ENCODE measurements around the gene ASPRV1. TPM values are rescaled to one million over a fixed set of nuclear protein-coding genes. Genes with fewer than 3 reads are reported as not detected.
A peak's percentile ranks its signal among the peaks of the same experiment; 100 is the strongest.

Gene ASPRV1
- total and polyA plus RNA-seq, 2 donors from 2014 or later, result 1.6 to 2.1 TPM

DNA sequence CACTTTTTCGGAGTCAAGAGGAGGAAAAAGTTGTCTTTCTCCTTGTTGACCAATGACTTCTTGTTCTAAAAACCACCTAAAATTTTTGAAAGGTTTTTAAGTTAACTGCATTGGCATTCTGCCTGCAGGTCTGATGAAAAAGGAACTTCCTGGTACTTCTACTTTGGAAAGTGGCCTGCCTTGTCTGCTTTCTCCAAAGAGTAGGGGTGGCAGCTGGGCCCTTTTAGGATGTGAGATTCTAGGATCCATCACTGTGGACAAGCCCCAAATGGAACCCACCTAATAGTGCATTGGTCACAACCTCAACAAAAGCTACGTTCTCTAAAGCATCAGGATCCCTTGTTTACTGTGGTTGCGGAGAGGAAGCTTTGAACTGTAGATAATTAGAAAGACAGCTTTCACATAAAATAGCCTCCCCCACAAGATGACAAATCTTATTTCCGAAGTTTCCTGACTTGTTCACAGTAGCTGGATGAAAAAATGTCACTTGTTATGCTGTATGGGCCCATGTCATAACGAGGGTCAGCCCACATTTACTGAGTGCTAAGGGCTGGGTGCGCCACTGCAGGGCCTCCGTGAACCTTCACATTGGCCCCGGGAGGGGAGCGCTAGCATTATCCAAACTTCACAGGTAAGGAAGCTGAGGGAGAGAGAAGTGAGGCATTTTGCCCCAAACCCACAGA is 17.4 kb downstream of the ASPRV1 start:
- H3K9me3 ChIP-seq (ENCODE audit: control insufficient read depth in 2 of 3, insufficient read depth in 1 of 3, low read length in 3 of 3), result no peaks in the 10 kb centered on the region
- FAIRE-seq (no peak), DNase-seq (peak in 1 of 5 donors; percentile 32)
- no peaks in the 10 kb centered on the region for H3K27me3 ChIP-seq (ENCODE audit: control insufficient read depth, insufficient read depth, low read length)
- no peak overlapping the region for H3K9ac ChIP-seq (ENCODE audit: low read length in 3 of 3)
- intact Hi-C loops (cut with DNase I), result no loop called here
- no peak for TF ChIP-seq CTCF (IDR thresholded peaks at IDR 0.05; ENCODE audit: borderline replicate concordance, extremely low read depth, insufficient read depth)
- no peaks in the 10 kb centered on the region for H3K4me1 ChIP-seq (ENCODE audit: control insufficient read depth in 2 of 3, insufficient read depth in 2 of 3, low read depth in 1 of 3, low read length in 3 of 3)
- H3K27ac ChIP-seq (ENCODE audit: low read depth in 2 of 2, low read length in 2 of 2), result no peak overlapping the region
- H3K4me3 ChIP-seq (ENCODE audit: low read length in 3 of 3), result no peak overlapping the region
- H3K36me3 ChIP-seq (ENCODE audit: control insufficient read depth in 2 of 3, insufficient read depth in 3 of 3, low read length in 3 of 3), result peaks cover 0 to 10% (median 0%) of the 10 kb centered on the region in 3 donors

DNA sequence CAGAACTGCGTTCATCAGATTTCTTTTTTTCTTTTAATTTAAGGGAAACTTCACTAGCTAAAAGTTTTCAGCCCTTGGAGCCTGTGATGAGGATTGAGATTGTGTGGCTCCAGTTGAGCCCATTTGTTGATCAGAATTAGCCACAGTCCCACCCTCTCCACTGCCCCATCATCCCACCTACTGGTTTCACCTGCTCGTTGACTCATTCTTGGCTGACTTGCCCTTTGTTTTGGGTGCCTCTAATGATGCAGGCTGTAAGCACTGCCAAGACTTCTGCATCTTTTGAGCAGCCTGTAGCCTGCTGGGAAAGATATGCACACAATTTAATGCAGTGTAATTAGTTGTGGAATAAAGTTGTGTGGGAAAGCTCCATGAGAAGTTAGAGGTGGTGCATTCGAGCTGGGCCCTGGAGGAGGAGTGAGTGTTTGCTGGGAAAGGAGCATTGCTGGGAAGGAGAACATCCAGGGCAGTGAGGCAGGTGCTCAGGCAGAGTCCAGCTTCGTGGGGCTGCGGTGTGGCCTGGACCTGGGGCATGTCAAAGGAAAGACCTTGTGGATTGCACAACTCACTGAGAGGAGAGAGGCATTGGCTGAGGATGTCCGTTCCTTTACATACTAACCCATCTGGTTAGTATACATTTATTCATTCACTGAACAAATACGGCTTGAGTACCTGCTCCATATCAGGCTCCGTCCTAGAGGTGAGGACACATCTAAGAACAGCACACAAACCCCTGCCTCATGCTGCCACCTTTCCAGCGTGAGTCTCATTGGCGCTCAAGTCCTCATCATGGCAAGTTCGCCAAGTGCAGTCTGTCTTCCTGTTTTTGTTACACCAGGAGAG is 18.2 kb downstream of the ASPRV1 start:
- Histone ChIP-seq H3K27me3 (ENCODE audit: control insufficient read depth, insufficient read depth, low read length) (no peaks in the 10 kb centered on the region), H3K36me3 (ENCODE audit: control insufficient read depth in 2 of 3, insufficient read depth in 3 of 3, low read length in 3 of 3) (peaks cover 0 to 18% (median 5%) of the 10 kb centered on the region in 3 donors), H3K27ac (ENCODE audit: low read depth in 2 of 2, low read length in 2 of 2) (no peak overlapping the region)

DNA sequence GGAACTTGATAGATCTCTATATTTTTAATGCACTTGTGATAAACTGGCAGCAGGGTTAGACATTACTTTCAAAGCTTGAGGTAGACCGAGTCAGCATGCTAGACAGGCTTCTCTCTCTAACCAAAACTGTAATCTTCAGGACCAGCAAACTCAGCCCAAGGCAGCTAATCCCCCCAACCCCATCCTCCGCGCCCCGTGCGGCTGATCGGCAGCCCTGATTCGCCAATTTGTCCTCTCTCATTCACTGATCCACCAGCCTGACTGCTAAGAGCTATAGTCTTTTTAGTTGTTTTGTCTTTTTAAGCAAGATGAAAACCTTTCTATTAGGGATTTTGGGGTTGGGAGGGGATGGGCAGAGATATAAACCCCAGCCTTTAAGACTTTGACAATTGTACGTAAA is 20.7 kb downstream of the ASPRV1 start:
- FAIRE-seq, result no peak
- Histone ChIP-seq H3K36me3 (ENCODE audit: control insufficient read depth in 2 of 3, insufficient read depth in 3 of 3, low read length in 3 of 3) (peaks cover 0 to 34% (median 22%) of the 10 kb centered on the region in 3 donors), H3K27ac (ENCODE audit: low read depth in 2 of 2, low read length in 2 of 2) (no peak overlapping the region), H3K9ac (ENCODE audit: low read length in 3 of 3) (no peak overlapping the region), H3K4me3 (ENCODE audit: low read length in 3 of 3) (no peak overlapping the region), H3K9me3 (ENCODE audit: control insufficient read depth in 2 of 3, insufficient read depth in 1 of 3, low read length in 3 of 3) (no peaks in the 10 kb centered on the region), H3K4me1 (ENCODE audit: control insufficient read depth in 2 of 3, insufficient read depth in 2 of 3, low read depth in 1 of 3, low read length in 3 of 3) (no peaks in the 10 kb centered on the region), H3K27me3 (ENCODE audit: control insufficient read depth, insufficient read depth, low read length) (no peaks in the 10 kb centered on the region)
- TF ChIP-seq CTCF (IDR thresholded peaks at IDR 0.05; ENCODE audit: borderline replicate concordance, extremely low read depth, insufficient read depth), result no peak
- no peak for DNase-seq
- intact Hi-C loops (cut with DNase I), result no loop called here

More for the DNA sequence above, 18.2 kb downstream of the ASPRV1 start:
- no peak for TF ChIP-seq CTCF (IDR thresholded peaks at IDR 0.05; ENCODE audit: borderline replicate concordance, extremely low read depth, insufficient read depth)
- Histone ChIP-seq H3K4me3 (ENCODE audit: low read length in 3 of 3) (no peak overlapping the region), H3K9ac (ENCODE audit: low read length in 3 of 3) (no peak overlapping the region), H3K9me3 (ENCODE audit: control insufficient read depth in 2 of 3, insufficient read depth in 1 of 3, low read length in 3 of 3) (no peaks in the 10 kb centered on the region), H3K4me1 (ENCODE audit: control insufficient read depth in 2 of 3, insufficient read depth in 2 of 3, low read depth in 1 of 3, low read length in 3 of 3) (no peaks in the 10 kb centered on the region)
- FAIRE-seq (no peak), DNase-seq (no peak)
- intact Hi-C loops (cut with DNase I), result no loop called here
